ENCODE data around the gene RBM10. TPM values are rescaled to one million over a fixed set of nuclear protein-coding genes. Genes with fewer than 3 reads are reported as not detected.

RBM10 gene, protein sequence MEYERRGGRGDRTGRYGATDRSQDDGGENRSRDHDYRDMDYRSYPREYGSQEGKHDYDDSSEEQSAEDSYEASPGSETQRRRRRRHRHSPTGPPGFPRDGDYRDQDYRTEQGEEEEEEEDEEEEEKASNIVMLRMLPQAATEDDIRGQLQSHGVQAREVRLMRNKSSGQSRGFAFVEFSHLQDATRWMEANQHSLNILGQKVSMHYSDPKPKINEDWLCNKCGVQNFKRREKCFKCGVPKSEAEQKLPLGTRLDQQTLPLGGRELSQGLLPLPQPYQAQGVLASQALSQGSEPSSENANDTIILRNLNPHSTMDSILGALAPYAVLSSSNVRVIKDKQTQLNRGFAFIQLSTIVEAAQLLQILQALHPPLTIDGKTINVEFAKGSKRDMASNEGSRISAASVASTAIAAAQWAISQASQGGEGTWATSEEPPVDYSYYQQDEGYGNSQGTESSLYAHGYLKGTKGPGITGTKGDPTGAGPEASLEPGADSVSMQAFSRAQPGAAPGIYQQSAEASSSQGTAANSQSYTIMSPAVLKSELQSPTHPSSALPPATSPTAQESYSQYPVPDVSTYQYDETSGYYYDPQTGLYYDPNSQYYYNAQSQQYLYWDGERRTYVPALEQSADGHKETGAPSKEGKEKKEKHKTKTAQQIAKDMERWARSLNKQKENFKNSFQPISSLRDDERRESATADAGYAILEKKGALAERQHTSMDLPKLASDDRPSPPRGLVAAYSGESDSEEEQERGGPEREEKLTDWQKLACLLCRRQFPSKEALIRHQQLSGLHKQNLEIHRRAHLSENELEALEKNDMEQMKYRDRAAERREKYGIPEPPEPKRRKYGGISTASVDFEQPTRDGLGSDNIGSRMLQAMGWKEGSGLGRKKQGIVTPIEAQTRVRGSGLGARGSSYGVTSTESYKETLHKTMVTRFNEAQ
- total RNA-seq: 47.9 TPM

DNA sequence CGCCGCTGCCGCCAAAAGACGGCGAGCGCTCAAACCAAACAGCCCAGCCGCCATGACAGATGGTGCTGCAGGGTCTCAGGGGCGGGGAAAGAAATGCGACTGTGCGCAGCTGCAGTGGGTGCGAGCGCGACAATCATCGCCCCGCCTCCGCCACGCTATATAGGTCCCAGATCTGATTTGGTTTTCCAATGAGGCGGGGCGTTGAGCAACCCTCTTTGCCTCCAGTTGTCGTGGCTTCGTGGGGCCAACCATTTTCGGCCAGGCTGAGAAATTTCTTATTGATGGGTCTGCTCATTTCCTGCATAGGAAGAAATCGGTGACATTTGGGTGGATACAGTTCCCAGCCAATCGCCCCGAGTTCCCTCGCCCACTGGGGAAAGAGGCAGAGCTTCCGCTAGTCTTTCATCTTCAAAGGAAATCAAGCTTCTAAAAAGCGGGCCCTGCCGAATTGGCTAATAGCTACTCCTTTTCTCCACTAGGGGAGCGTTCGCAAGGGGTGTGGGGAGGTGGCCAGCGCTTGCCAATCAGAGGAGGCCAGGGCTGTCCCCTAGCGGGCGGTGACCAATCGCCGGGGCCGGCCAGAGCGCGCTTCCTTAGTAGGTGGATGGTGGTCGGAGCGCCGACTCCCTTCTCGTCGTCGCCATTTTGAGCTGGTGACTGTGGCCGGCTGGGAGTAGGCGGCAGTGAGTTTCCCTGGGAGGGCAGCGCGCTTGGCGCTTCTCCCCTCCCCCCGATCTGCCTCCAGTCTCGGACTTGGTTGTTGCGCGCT, at the start of gene RBM10, which contains the start of gene NDUFB11:
Gene RBM10 (plus strand): TSS at position 596 of the 769 bp plus-strand sequence. CDS start 2,261 bp downstream, outside the sequence.
Gene NDUFB11 (minus strand): TSS at position 77 of the 769 bp plus-strand sequence. CDS start 23 bp downstream, at position 54.

DNA sequence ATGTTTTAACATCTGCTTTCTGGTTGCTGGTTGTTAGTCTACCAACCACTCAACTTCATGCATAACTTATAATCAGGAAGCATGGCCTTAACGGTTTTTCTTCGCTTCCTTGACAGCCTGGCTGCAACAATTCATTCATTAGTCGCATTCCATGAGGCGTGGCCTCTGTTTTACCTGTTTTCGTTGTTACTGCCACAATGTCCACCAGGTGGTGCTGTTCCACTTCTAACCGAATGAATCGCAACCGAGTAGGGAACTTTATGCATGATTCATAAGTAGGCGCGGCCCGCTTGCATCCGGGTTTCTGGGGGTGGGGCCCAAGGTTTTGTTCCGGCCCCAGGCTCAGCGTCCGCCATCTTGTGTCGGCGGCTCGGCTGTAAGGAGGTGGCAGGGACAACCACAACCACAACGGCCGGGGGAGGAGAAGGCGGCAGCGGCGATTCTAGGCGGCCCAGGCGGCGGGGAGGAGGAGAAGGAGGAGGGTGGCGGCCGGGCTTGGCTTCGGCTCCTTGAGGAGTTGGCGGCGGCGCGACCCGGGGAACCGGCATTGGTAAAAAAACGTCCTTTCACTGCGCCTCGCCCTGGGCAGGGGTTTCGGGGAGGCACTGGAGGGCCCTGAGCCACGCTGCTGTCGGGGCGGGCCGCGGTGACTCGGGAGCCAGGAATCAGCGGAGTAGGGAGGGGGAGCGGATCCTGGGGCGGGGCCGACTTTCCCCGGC, 48.6 kb downstream of the RBM10 start, which contains the start of gene UBA1:
Gene UBA1 (plus strand): TSS at position 355 of the 719 bp plus-strand sequence. CDS start 4,974 bp downstream, outside the sequence.

DNA sequence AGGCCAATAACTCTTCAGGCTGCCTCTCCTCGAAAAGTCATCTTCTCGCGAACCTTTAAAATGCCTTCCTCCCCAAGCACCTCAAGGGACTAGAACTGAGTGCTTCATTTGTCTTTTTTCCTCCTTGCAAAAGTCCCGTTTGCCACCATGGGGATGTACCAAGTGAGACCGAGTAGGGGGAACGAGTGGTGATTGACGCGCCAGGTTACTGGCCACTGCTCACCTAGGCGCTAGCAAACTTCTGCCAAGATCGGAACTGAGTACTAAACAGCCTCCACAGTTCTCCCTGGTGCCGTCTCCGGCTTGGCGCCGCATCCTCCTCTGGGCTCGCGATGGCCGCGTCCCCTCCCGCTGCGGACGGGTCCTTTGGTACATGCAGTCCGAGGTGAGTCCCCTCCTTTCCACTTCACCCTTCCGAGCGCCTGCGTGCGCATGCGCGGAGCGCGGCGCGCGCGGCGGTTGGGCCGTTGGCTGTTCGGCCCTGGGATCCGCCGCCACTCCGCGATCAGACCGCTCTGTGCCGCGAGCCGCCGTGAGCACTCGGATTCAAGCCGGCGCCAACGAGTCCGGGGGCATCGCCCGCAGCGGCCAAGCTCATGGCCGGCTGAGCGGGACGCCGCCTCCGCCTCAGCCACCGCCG, 73.4 kb downstream of the RBM10 start, which contains the start of gene CDK16:
Gene CDK16 (plus strand): TSS at position 402 of the 640 bp plus-strand sequence. CDS start 4,877 bp downstream, outside the sequence.

DNA sequence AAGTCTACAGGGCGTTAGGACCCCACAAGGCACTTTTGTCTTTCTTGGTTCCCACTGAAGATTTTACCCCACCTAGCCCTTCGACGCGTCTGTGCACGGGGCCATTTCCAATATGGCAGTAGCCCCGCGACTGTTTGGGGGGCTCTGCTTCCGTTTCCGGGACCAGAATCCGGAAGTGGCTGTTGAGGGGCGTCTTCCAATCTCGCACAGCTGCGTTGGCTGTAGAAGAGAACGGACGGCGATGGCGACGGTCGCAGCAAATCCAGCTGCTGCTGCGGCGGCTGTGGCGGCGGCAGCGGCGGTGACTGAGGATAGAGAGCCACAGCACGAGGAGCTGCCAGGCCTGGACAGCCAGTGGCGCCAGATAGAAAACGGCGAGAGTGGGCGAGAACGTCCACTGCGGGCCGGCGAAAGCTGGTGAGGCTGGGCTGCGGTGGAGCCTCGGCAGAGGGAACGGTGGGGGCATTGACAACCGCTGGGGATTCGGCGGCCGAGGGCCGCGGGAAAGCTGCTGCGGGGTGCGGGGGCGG, 87.8 kb downstream of the RBM10 start, which contains the start of gene USP11:
Gene USP11 (plus strand): TSS at position 207 of the 530 bp plus-strand sequence. CDS start 35 bp downstream, at position 242.

Other genes starting within 250 kb of the RBM10 start
- 14.0 TPM for gene JADE3, start 232.8 kb upstream of the RBM10 start, total RNA-seq
- gene RGN, start 66.8 kb upstream of the RBM10 start, total RNA-seq: 11.4 TPM
- gene NDUFB11, start 519 bp upstream of the RBM10 start, total RNA-seq: 35.3 TPM
- 215 TPM for gene UBA1, start 48.6 kb downstream of the RBM10 start, total RNA-seq
- 87.1 TPM for gene CDK16, start 73.5 kb downstream of the RBM10 start, total RNA-seq
- gene USP11, start 87.8 kb downstream of the RBM10 start, total RNA-seq: 142 TPM
- gene ZNF157, start 225.4 kb downstream of the RBM10 start, total RNA-seq: 2.6 TPM

Measured in camera-type eye (tissue), 1 donor.